GM12878 (cell line): Measurements from ENCODE around the gene ZNF225.
A peak's percentile ranks its signal among the peaks of the same experiment; 100 is the strongest.

Experiments used
- MLLT1 ChIP-seq: fragments of 450-650 bp; IDR thresholded peaks from 2 replicates; pipeline ENCODE4 v1.6.1; 2016; ENCODE audit warnings: mild to moderate bottlenecking
- SMC3 ChIP-seq: IDR thresholded peaks from 2 replicates; pipeline ENCODE4 v1.6.1; 2011; ENCODE audit warnings: low read length, improper control_type of control experiment, borderline replicate concordance
- TF ChIP-seq, protein P1 (sequence below), 3 experiments: IDR thresholded peaks in 2 of 3; conservative IDR thresholded peaks in 1 of 3; 2 replicates each; pipeline ENCODE4 v1.5.1; 2011; ENCODE audit warnings: low read depth in 3 of 3, low read length in 3 of 3, mild to moderate bottlenecking in 3 of 3, control low read depth in 2 of 3, moderate library complexity in 2 of 3, inconsistent platforms in 1 of 3, mixed read lengths in 1 of 3; ENCODE audit not compliant: control insufficient read depth in 2 of 3, insufficient read depth in 1 of 3; ENCODE audit errors: extremely low read depth in 1 of 3
- TF ChIP-seq, protein P2 (sequence below): fragments of 450-650 bp; IDR thresholded peaks from 2 replicates; pipeline ENCODE4 v1.6.1; 2017; ENCODE audit warnings: mild to moderate bottlenecking

- TF ChIP-seq, protein P1, sequence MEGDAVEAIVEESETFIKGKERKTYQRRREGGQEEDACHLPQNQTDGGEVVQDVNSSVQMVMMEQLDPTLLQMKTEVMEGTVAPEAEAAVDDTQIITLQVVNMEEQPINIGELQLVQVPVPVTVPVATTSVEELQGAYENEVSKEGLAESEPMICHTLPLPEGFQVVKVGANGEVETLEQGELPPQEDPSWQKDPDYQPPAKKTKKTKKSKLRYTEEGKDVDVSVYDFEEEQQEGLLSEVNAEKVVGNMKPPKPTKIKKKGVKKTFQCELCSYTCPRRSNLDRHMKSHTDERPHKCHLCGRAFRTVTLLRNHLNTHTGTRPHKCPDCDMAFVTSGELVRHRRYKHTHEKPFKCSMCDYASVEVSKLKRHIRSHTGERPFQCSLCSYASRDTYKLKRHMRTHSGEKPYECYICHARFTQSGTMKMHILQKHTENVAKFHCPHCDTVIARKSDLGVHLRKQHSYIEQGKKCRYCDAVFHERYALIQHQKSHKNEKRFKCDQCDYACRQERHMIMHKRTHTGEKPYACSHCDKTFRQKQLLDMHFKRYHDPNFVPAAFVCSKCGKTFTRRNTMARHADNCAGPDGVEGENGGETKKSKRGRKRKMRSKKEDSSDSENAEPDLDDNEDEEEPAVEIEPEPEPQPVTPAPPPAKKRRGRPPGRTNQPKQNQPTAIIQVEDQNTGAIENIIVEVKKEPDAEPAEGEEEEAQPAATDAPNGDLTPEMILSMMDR (IDR thresholded peaks at IDR 0.05 in 2 of 3, conservative IDR thresholded peaks at IDR 0.05 in 1 of 3; ENCODE audit: control insufficient read depth in 2 of 3, extremely low read depth in 1 of 3, insufficient read depth in 1 of 3, low read depth in 3 of 3, low read length in 3 of 3) = no peak
- TF ChIP-seq, protein P2, sequence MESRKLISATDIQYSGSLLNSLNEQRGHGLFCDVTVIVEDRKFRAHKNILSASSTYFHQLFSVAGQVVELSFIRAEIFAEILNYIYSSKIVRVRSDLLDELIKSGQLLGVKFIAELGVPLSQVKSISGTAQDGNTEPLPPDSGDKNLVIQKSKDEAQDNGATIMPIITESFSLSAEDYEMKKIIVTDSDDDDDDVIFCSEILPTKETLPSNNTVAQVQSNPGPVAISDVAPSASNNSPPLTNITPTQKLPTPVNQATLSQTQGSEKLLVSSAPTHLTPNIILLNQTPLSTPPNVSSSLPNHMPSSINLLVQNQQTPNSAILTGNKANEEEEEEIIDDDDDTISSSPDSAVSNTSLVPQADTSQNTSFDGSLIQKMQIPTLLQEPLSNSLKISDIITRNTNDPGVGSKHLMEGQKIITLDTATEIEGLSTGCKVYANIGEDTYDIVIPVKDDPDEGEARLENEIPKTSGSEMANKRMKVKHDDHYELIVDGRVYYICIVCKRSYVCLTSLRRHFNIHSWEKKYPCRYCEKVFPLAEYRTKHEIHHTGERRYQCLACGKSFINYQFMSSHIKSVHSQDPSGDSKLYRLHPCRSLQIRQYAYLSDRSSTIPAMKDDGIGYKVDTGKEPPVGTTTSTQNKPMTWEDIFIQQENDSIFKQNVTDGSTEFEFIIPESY = no peak
- no peak for TF ChIP-seq SMC3
- 0 out of 2 replicates have a peak, but pooled peaks have one; percentile 40 for TF ChIP-seq MLLT1
Measured at GRCh38 chr19:44093931-44094765, 19.1 kb upstream of the ZNF225 start, which contains the start of gene ZNF224.
